GM19467 (cell line): Measurements from ENCODE around the gene MROH8.
"Not testable (repeated sequence)": the region's sequence is repeated elsewhere in the genome, so short reads cannot be mapped to it uniquely, and the experiment has no call there.

Experiments used
- ATAC-seq: cut with Tn5 transposase; IDR thresholded peaks from one replicate; pipeline ENCODE4 v1.9.1; 2021; ENCODE audit warnings: mild to moderate bottlenecking, moderate library complexity; ENCODE audit not compliant: unreplicated experiment

Gene MROH8

DNA sequence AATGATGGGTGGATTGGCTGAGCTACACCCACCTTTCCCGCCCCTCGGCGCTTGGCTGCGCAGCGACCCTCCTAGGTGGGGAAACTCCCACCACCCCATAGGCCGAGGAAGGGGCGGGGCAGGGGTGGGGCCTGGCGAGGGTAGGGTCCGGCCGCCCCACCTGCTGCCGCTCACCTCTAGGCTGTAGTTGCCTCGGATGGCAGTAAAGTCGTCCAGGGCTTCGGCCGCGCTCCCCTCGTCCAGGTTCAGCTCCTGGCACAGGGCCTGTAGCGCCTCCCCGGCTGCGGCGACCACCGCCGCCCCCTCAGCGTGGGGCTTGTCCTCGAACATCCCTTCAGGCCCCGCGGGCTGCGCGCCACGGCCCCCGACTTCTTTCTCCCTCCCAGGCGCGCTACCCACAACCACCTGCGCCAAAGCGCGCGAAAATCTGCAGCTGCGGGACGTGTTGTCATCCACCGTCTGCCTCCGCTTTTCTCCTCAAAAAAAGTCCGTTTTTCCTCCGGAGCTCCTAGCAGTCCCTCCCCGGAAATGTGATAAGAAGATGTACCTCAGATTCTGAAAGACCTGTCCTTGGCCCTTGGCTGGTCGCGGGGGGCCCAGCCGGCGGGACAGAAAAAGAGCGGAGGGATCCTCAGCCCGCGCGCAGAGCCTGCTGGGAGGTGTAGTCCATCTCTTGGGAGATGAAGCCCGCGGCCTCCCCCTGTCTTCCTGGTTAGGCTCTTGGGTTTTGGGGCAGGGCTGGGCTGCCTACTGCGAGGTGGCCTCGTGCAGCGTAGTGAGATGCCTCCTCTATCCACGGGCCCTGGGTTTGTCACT lies 83.5 kb downstream of the MROH8 start, which contains the start of gene RBL1:
Gene RBL1 (minus strand): TSS at position 399 of the 816 bp plus-strand sequence. CDS start 69 bp downstream, at position 330.
- ATAC-seq, result peak; percentile 72

DNA sequence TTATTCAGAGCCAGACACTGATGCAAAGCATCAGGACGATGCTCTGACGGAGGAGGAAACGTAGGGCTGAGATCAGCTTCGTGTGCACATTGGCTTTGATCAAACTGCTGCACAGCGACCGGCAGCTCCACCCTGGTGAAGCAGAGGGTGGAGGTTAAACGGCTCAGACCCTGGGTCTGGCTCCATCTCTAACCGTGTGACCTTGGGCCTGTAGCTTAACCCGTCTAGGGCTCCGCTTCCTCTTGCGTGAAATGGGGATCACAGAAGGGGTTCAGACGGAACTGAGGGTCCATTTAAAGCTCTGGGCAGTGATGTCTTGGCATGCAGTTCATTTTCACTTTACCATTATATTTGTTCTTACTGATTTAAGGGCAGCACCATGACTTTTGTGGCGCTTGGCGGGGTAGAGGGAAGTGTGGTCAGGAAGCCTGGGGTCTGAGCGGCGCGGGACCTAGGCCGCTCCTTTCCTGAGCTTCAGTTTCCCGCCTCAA lies 84.2 kb downstream of the MROH8 start:
- peak; percentile 20 for ATAC-seq

DNA sequence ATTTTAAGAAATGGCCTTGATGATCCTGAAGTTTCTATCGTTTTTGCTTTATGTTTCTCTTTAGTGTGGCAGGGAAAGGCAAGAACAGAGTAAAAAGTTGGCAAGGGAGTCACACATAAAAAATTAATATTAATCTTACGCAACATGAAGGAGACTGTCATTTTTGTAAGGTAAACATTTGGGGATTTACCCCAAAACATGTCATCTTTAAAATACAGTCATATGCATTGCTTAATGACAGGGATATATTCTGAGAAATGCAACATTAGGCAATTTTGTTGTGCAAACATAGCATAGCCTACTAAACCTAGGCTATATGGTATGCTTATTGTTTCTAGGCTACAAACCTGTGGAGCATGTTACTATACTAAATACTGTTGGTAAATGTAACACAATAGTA lies 88.9 kb downstream of the MROH8 start:
- ATAC-seq, result no peak

DNA sequence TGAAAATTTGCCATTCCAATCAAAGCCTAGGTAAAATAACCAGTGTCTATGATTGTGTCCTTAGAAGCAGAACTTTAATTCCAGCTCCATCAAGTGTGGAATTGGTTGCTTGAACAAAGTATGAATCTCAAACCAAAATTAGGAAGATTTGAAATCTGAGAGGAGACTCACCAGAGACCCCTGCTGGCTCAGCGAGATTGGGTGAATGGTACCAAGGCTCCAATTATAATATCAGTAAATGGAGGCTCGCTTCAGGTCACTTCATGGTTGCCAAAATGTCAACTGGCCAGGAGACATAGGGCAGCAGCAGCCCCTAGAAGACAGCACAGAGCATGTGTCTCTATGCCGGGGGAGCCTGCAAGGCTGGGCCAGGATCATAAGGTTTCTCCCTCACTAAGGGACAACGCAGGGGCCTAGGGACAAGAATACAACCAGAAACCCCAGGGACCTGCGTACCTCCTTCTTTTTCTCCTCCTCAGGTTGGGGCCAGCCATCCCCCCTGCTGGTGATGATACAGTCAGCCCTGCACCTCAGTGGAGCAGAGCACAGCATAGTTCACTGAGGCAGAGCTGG lies 97.5 kb downstream of the MROH8 start:
- ATAC-seq, result no peak

DNA sequence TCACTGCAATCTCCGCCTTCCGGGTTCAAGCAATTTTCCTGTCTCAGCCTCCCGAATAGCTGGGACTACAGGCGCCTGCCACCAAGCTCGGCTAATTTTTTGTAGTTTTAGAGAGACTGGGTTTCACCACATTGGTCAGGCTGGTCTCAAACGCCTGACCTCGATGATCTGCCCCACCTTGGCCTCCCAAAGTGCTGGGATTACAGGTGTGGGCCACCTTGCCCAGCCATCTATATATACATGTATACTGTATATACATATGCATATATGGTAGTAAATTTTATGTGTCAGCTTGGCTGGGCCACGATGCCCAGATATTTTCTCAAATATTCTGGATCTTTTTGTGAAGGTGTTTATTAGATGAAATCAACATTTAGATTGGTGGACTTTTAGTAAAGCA lies 102.3 kb downstream of the MROH8 start:
- ATAC-seq, result no peak

DNA sequence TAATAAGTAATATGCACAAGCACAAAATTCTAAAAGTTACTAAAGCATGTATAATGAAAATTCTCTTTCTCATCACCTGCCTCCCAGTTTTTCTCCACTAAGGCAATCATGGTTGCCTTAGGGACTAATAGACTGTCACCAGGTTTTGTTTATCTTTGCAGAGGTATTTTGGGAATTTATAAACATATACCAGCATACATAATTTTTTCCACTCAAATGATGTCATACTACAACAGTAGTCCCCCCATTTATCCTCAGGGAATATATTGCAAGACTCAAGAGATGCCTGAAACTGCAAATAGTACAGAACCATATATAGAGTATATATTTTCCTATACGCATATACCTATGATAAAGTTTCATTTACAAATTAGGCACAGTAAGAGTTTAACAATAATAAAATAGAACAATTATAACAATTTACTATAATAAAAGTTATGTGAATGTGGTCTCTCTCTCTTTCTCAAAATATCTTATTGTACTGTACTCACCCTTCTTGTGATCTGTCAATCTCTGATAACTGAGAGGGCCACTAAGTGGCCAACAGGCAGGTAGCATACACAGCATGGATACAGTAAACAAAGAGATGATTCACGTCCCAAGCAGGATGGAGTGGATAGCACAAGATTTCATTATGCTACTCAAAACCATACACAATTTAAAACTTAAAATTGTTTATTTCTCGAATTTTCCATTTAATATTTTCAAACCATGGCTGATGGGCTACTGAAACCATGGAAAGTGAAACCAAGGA lies 103.2 kb downstream of the MROH8 start:
- no peak for ATAC-seq

DNA sequence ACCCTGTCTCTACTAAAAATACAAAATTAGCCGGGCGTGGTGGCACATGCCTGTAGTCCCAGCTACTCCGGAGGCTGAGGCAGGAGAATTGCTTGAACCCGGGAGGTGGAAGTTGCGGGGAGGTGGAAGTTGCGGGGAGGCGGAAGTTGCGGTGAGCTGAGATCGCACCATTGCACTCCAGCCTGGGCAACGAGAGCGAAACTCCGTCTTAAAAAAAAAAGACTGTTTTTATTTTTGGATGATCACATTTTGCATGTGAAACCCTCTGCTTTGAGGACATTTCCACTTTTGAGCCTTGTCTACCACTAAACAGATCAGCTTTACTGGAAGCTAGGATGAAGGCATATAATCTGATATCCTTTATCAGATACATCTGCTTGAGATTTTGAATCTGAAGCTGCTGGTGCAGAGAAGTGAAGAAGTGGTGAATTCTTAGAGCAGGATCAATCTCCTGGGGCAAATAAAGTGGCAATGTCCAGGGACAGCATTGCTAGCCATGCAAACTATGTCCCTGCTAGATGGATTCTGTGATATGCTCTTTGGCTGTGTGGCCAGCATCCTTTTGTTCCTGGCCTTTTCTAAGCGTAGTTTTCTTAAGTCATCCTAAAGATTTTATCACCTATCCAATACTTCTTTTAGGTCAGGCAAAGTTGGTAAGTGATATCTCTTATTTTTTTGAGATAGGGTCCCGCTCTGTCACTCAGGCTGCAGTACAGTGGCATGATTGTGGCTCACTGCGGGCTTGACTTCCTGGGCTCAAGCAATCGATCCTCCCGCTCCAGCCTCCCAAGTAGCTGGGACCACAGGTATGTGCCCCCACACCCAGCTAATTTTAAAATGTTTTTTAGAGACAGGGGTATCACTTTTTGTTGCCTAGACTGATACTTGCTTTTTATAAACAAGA lies 106.8 kb downstream of the MROH8 start:
- no peak for ATAC-seq

DNA sequence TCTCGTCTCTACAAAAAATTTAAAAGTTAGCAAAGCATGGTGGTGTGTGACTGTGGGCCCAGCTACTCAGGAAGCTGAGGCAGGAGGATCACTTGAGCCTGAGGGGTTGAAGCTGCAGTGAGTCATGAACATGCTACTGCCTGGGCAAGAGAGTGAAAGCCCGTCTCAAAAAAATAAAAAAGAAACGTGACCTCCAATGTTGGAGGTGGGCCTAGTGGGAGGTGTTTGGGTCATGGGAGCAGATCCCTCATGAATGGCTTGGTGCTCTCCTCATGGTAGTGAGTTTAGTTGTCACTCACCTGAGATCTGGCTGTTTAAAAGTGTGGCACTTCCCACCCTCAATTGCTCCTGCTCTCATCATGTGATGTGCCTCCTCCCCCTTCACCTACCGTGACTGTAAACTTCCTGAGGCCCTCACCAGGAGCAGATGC lies 107.9 kb downstream of the MROH8 start:
- no peak for ATAC-seq

DNA sequence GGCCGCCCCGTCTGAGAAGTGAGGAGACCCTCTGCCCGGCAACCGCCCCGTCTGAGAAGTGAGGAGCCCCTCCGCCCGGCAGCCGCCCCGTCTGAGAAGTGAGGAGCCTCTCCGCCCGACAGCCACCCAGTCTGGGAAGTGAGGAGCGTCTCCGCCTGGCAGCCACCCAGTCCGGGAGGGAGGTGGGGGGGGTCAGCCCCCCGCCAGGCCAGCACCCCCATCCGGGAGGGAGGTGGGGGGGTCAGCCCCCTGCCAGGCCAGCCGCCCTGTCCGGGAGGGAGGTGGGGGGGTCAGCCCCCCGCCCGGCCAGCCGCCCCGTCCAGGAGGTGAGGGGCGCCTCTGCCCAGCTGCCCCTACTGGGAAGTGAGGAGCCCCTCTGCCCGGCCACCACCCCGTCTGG lies 109.8 kb downstream of the MROH8 start:
- ATAC-seq, result not testable (repeated sequence)

DNA sequence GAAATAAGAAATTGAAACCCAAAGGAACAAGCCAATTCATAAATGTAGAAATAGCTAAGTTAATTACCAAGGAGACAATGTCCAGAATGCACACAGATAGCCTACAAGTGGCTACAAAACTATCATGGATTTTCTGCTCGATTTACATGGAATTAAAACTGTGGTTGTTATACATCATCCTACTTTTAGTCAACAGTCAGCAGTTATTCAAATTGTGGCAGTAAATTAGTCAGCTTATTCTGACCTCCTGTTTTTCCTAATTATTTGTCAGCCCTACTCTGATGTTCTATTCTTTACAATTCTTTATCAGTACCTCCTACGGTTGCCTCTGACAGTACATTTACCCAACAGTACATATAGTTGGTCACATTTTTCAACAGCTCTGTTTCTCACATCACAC lies 113.2 kb downstream of the MROH8 start:
- no peak for ATAC-seq

DNA sequence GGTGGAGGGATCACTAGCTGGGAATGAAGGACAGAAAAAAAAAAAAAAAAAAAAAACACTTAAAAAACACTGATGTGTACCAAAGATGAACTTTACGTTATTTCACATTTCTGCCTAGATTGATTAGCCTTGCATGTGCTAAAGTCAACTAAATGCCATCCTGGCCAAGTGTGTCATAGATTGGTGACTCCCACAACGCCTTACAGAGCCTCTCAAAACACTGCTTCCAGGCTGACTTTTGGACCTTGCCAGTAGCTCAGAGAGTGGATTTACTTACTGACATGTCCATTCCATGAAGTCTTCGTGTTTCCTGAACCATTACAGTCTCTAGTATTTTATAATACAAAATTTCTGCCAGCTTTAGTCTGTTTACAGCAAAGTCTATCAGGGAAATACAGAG lies 124.1 kb downstream of the MROH8 start:
- ATAC-seq, result no peak

DNA sequence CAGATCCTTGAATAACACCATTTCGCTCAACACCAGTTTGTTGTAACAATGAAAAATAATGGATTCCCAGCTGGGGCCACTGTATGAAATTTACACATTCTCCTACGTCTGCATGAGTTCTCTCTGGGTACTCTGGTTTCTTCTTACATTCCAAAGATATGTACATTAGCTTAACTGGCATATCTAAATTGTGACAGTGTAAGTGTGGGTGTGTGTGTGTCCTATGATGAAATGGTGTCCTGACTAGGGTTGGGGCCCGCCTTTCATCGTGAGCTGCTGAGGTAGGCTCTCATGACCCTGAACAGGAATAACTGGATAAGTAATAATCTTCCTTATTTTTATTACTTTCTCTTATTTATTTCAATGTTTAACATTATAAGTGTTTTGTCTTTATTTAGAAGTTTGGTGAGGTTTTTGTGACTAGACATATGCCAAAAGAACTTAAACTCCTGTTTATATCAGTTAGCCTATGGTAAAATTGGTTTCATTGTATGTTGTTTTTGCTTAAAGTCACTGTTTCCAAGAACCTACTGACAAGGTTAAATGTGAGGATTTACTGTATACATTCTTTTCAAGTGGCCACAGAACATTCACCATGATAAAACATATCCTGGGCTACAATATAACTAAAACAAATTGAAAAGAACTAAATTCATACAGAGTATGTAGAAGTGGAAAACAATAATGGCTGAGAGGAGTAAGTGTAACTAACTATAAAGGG lies 126.0 kb downstream of the MROH8 start:
- no peak for ATAC-seq
